DOHH2 (cell line): ENCODE results near the gene TEX261.

Experiments
- H3F3A ChIP-seq: fragments of 200-600 bp; sonication (generic), shearing (Covaris generic); 2 replicates; pipeline ENCODE4 v1.6.0; 2016; ENCODE audit warnings: antibody characterized with exemption, mild to moderate bottlenecking; ENCODE audit not compliant: control insufficient read depth, insufficient read depth
- H3K27ac ChIP-seq: fragments of 200-600 bp; sonication (generic); 2 replicates; pipeline ENCODE4 v1.5.1; 2014; ENCODE audit warnings: low read depth, mild to moderate bottlenecking, low read length, moderate library complexity
- H3K27me3 ChIP-seq: fragments of 200-600 bp; sonication (generic); 2 replicates; pipeline ENCODE4 v1.6.1; 2014; ENCODE audit warnings: mild to moderate bottlenecking, low read length, mixed read lengths; ENCODE audit not compliant: control insufficient read depth
- H3K36me3 ChIP-seq: fragments of 200-600 bp; sonication (generic); 2 replicates; pipeline ENCODE4 v1.6.1; 2014; ENCODE audit warnings: mild to moderate bottlenecking, low read length, moderate library complexity, mixed read lengths; ENCODE audit not compliant: control insufficient read depth
- H3K4me1 ChIP-seq: fragments of 200-600 bp; sonication (generic); 2 replicates; pipeline ENCODE4 v1.6.1; 2014; ENCODE audit warnings: mild to moderate bottlenecking, low read length, mixed read lengths; ENCODE audit not compliant: control insufficient read depth
- H3K4me2 ChIP-seq: fragments of 200-600 bp; sonication (generic); 2 replicates; pipeline ENCODE4 v1.6.0; 2014; ENCODE audit warnings: mild to moderate bottlenecking, low read length, moderate library complexity
- H3K4me3 ChIP-seq: fragments of 200-600 bp; sonication (generic); 2 replicates; pipeline ENCODE4 v1.5.1; 2014; ENCODE audit warnings: mild to moderate bottlenecking, low read length, mixed read lengths
- H3K79me2 ChIP-seq: fragments of 200-600 bp; sonication (generic); 2 replicates; pipeline ENCODE4 v1.6.1; 2014; ENCODE audit warnings: mild to moderate bottlenecking, low read length, mixed read lengths; ENCODE audit not compliant: control insufficient read depth
- H3K9me2 ChIP-seq: fragments of 200-600 bp; sonication (generic); replicated peaks from 2 replicates; pipeline ENCODE4 v1.6.1; 2014; ENCODE audit warnings: mild to moderate bottlenecking, low read length, mixed read lengths; ENCODE audit not compliant: control insufficient read depth
- H3K9me3 ChIP-seq: fragments of 200-600 bp; sonication (generic); 2 replicates; pipeline ENCODE4 v1.6.1; 2014; ENCODE audit warnings: antibody characterized with exemption, low read length, mixed read lengths; ENCODE audit not compliant: control insufficient read depth, insufficient read depth
- H4K20me1 ChIP-seq: fragments of 200-600 bp; sonication (generic); 2 replicates; pipeline ENCODE4 v1.6.0; 2014; ENCODE audit warnings: low read depth, mild to moderate bottlenecking, antibody characterized with exemption, low read length, moderate library complexity; ENCODE audit not compliant: control insufficient read depth, insufficient read depth
- EZH2phosphoT487 ChIP-seq: fragments of 200-600 bp; sonication (generic); IDR thresholded peaks from 2 replicates; pipeline ENCODE4 v1.6.1; 2017; ENCODE audit warnings: borderline replicate concordance, mild to moderate bottlenecking, antibody characterized with exemption, low read length, moderate library complexity, mixed read lengths
- TF ChIP-seq, protein P1 (sequence below): fragments of 200-600 bp; sonication (generic); IDR thresholded peaks from one replicate; pipeline ENCODE4 v1.5.1; 2014; ENCODE audit warnings: antibody characterized with exemption, mild to moderate bottlenecking, low read depth, low read length; ENCODE audit not compliant: poor library complexity, severe bottlenecking

Gene TEX261

DNA sequence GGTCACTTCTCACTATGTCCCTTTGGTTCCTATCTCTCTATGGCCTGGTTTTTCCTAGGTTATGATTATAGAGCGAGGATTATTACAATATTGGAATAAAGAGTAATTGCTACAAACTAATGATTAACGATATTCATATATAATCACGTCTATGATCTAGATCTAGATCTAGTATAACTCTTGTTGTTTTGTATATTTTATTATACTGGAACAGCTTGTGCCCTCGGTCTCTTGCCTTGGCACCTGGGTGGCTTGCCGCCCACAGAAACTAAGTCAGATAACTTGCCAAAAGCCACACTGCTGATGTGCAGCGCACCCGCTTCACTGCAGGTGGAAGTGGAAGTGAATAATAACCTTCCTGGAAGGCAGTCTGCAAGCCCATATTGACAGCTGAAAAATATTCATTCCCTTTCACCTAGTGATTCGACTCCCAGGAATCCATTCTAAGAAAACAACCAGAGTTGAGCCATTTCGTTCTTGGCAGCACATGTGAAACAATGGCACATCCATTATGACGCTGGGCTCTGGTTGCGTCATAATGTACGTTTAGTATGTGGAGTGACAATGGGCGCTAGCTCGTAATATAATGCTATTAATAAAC, 17.0 kb downstream of the TEX261 start:
- Histone ChIP-seq H3K27ac (no peak overlapping the region), H4K20me1 (no peaks in the 10 kb centered on the region), H3K4me1 (peaks cover 18% of the 10 kb centered on the region), H3K9me2 (no peaks in the 10 kb centered on the region), H3F3A (no peaks in the 10 kb centered on the region), H3K27me3 (peaks cover 18% of the 10 kb centered on the region), H3K4me3 (peak overlapping the region; percentile 62), H3K4me2 (peak overlapping the region; percentile 62), H3K9me3 (no peaks in the 10 kb centered on the region), H3K36me3 (no peaks in the 10 kb centered on the region), H3K79me2 (no peaks in the 10 kb centered on the region)
- no peak for TF ChIP-seq EZH2phosphoT487
- TF ChIP-seq, protein P1, sequence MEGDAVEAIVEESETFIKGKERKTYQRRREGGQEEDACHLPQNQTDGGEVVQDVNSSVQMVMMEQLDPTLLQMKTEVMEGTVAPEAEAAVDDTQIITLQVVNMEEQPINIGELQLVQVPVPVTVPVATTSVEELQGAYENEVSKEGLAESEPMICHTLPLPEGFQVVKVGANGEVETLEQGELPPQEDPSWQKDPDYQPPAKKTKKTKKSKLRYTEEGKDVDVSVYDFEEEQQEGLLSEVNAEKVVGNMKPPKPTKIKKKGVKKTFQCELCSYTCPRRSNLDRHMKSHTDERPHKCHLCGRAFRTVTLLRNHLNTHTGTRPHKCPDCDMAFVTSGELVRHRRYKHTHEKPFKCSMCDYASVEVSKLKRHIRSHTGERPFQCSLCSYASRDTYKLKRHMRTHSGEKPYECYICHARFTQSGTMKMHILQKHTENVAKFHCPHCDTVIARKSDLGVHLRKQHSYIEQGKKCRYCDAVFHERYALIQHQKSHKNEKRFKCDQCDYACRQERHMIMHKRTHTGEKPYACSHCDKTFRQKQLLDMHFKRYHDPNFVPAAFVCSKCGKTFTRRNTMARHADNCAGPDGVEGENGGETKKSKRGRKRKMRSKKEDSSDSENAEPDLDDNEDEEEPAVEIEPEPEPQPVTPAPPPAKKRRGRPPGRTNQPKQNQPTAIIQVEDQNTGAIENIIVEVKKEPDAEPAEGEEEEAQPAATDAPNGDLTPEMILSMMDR, result peak; percentile 39

DNA sequence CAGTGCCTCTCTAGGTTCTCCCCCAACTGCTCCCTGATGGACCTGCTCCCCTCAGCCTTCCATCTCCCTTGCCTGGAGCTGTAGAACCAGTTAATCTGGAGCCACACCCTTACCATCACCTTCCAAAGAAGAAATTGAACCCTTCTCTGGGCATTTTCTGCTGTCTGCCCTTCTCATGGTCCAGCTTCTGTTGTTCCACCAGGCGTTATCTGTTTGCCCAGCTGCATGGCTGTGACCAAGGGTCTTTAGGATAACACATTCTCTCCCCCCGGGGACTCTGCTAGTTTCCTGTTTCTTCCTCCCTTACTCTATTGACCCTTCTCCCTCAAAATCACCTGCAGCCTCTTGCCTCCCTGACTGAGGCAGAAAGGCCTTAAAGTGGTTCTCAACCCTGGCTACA, 19.4 kb downstream of the TEX261 start:
- Histone ChIP-seq H3K27me3 (peaks cover 22% of the 10 kb centered on the region), H3K9me2 (no peaks in the 10 kb centered on the region), H3K4me3 (no peak overlapping the region), H3F3A (no peaks in the 10 kb centered on the region), H3K36me3 (no peaks in the 10 kb centered on the region), H3K4me1 (peaks cover 18% of the 10 kb centered on the region), H3K27ac (no peak overlapping the region), H3K79me2 (no peaks in the 10 kb centered on the region), H4K20me1 (no peaks in the 10 kb centered on the region), H3K9me3 (no peaks in the 10 kb centered on the region), H3K4me2 (no peak overlapping the region)
- TF ChIP-seq, protein P1, result no peak
- no peak for TF ChIP-seq EZH2phosphoT487

DNA sequence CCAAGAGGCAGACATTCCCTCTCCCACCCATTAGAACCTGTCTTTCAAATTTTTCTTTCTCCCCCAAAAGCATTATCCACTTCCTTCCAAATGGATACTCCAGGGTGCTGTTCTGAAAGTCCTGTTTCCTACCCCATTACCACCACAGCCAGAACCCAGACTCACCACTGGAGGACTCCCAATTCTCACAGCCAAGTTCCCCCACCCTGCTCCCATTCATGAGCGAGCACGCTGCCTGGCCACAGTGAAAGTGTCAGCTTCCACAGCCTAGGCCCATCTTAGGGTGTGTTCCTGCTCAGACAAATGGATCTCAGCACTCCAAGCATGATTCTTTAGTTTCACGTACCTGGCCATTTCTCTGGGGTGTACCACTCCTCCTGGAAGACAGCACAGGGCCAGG, 20.1 kb downstream of the TEX261 start:
- Histone ChIP-seq H3K27ac (no peak overlapping the region), H3K9me3 (no peaks in the 10 kb centered on the region), H3F3A (no peaks in the 10 kb centered on the region), H3K4me3 (no peak overlapping the region), H3K79me2 (no peaks in the 10 kb centered on the region), H3K27me3 (peaks cover 22% of the 10 kb centered on the region), H3K4me2 (no peak overlapping the region), H3K4me1 (peaks cover 18% of the 10 kb centered on the region), H3K9me2 (no peaks in the 10 kb centered on the region), H3K36me3 (no peaks in the 10 kb centered on the region), H4K20me1 (no peaks in the 10 kb centered on the region)
- TF ChIP-seq, protein P1, result no peak
- no peak for TF ChIP-seq EZH2phosphoT487
